Left lung (tissue), 10 donors: ENCODE data around the gene SREBF2. TPM values are rescaled to one million over a fixed set of nuclear protein-coding genes. Genes with fewer than 3 reads are reported as not detected.

Experiments used
- ATAC-seq: fragments of 200-7000 bp; cut with Tn5 transposase; one replicate; pipeline ENCODE4 v1.9.1; 2020; ENCODE audit warnings: moderate library complexity
- DNase-seq, 4 donors: peaks; one replicate each; pipeline ENCODE4 v3.0.0-alpha.2; 2013 to 2020
- H3K27ac ChIP-seq, 2 donors: fragments of 200-600 bp; sonication (generic) in 1 of 2; one replicate each; pipeline versions ENCODE4 v1.5.0 to v1.8.0; 2020 to 2021
- H3K27me3 ChIP-seq, 2 donors: fragments of 200-600 bp; sonication (generic) in 1 of 2; one replicate each; pipeline versions ENCODE4 v1.5.0 to v1.8.0; 2020 to 2021
- H3K36me3 ChIP-seq, 2 donors: fragments of 200-600 bp; sonication (generic) in 1 of 2; one replicate each; pipeline versions ENCODE4 v1.5.0 to v1.8.0; 2020 to 2021
- H3K4me1 ChIP-seq, 2 donors: fragments of 200-600 bp; one replicate each; pipeline ENCODE4 v1.8.0; 2021
- H3K4me3 ChIP-seq, 2 donors: fragments of 200-600 bp; sonication (generic) in 1 of 2; one replicate each; pipeline versions ENCODE4 v1.5.0 to v1.8.0; 2020 to 2021; ENCODE audit warnings: mild to moderate bottlenecking in 1 of 2
- H3K9me3 ChIP-seq, 2 donors: fragments of 200-600 bp; sonication (generic) in 1 of 2; one replicate each; pipeline versions ENCODE4 v1.5.0 to v1.8.0; 2020 to 2021
- CTCF ChIP-seq, 2 donors: fragments of 200-600 bp; sonication (generic) in 1 of 2; IDR thresholded peaks; one replicate each; pipeline versions ENCODE4 v1.5.0 to v1.8.0; 2021; ENCODE audit warnings: antibody characterized with exemption in 2 of 2
- intact Hi-C, 2 donors: fragments of 100-400 bp; cut with DNase I; formaldehyde crosslinking; loops; one replicate each; pipeline versions ENCODE4 v1.11.2 to v1.14.2; 2022
- polyA plus RNA-seq, 6 donors: library from polyadenylated mRNA; unstranded; fragments of 120-200 nt; gene quantifications; one replicate each; pipeline ENCODE4 v1.2.1, GENCODE V29; 2013; ENCODE audit not compliant: insufficient read length in 6 of 6
- total RNA-seq, 2 donors: library from RNA; stranded (reverse); fragmentation: NEBNext Ultra II Directional; extraction: Animal tissue kit (Norgen Biotek cat#: 25700); gene quantifications; one replicate each; pipeline ENCODE4 v1.2.1, GENCODE V29; 2021
- donor health status: DM: no; HTN: yes; CAD: no.
- donor health status: DM: no; HTN: no; CAD: no.

SREBF2 gene
- total and polyA plus RNA-seq, 8 donors, result 49.2 to 162 (median 75.7) TPM

- H3K27ac ChIP-seq, result no peak overlapping the region
- DNase-seq (no peak), ATAC-seq (no peak)
- no peak for TF ChIP-seq CTCF (IDR thresholded peaks at IDR 0.05)
- intact Hi-C loops, result no loop called here
- peaks cover 0 to 25% of the 10 kb centered on the region in 2 donors for H3K36me3 ChIP-seq
- no peaks in the 10 kb centered on the region for H3K4me1 ChIP-seq
- H3K9me3 ChIP-seq, result no peaks in the 10 kb centered on the region
- no peaks in the 10 kb centered on the region for H3K27me3 ChIP-seq
- no peak overlapping the region for H3K4me3 ChIP-seq
Observed at GRCh38 chr22:41819257-41819656, 13.6 kb upstream of the SREBF2 start.

- intact Hi-C loops, result loop anchor here in 1 of 2 donors (10.0 kb wide), 1 partner anchor 124 kb away; the partner anchor contains the start of gene CENPM
- TF ChIP-seq CTCF (IDR thresholded peaks at IDR 0.05), result no peak
- DNase-seq, result no peak
Observed at GRCh38 chr22:41820447-41820846, 12.5 kb upstream of the SREBF2 start.

GRCh38 chr22:41821471-41822316, 11.2 kb upstream of the SREBF2 start:
- no peak for ATAC-seq
- Histone ChIP-seq H3K27me3 (no peaks in the 10 kb centered on the region), H3K27ac (no peak overlapping the region), H3K4me3 (no peak overlapping the region), H3K4me1 (peaks cover 9 to 13% of the 10 kb centered on the region in 2 donors), H3K9me3 (no peaks in the 10 kb centered on the region), H3K36me3 (peaks cover 0 to 26% of the 10 kb centered on the region in 2 donors)
- DNase-seq, result no peak
- intact Hi-C loops, result loop anchor here in 1 of 2 donors (10.0 kb wide), 1 partner anchor 123 kb away; the partner anchor contains the start of gene CENPM
- TF ChIP-seq CTCF (IDR thresholded peaks at IDR 0.05), result no peak

More at GRCh38 chr22:41820447-41820846, 12.5 kb upstream of the SREBF2 start:
- Histone ChIP-seq H3K27ac (no peak overlapping the region), H3K27me3 (no peaks in the 10 kb centered on the region), H3K4me1 (peaks cover 3% of the 10 kb centered on the region in 2 donors), H3K9me3 (no peaks in the 10 kb centered on the region), H3K36me3 (peaks cover 0 to 22% of the 10 kb centered on the region in 2 donors), H3K4me3 (no peak overlapping the region)
- ATAC-seq, result no peak

GRCh38 chr22:41822317-41823057, 10.4 kb upstream of the SREBF2 start:
- peak; percentile 71 for ATAC-seq
- peaks cover 9 to 13% of the 10 kb centered on the region in 2 donors for H3K4me1 ChIP-seq

More at GRCh38 chr22:41822317-41823057, 10.4 kb upstream of the SREBF2 start:
- Histone ChIP-seq H3K27ac (no peak overlapping the region), H3K9me3 (no peaks in the 10 kb centered on the region), H3K4me3 (no peak overlapping the region), H3K27me3 (no peaks in the 10 kb centered on the region), H3K36me3 (peaks cover 0 to 24% of the 10 kb centered on the region in 2 donors)
- TF ChIP-seq CTCF (IDR thresholded peaks at IDR 0.05), result peak; percentile 31 to 36
- no peak for DNase-seq
- intact Hi-C loops, result loop anchor here in 1 of 2 donors (10.0 kb wide), 1 partner anchor 122 kb away; the partner anchor contains the start of gene CENPM
